NCI-H82 treated with DMSO at 0.1 percent for 48 hours (cell line): ENCODE results near the gene SLC7A4.
"Not testable (repeated sequence)": the region's sequence is repeated elsewhere in the genome, so short reads cannot be mapped to it uniquely, and the experiment has no call there.

Source experiments
- DNase-seq: peaks from one replicate; lab custom pipeline; 2025; ENCODE audit not compliant: unreplicated experiment; lab: John Stamatoyannopoulos, UW

Gene SLC7A4, protein sequence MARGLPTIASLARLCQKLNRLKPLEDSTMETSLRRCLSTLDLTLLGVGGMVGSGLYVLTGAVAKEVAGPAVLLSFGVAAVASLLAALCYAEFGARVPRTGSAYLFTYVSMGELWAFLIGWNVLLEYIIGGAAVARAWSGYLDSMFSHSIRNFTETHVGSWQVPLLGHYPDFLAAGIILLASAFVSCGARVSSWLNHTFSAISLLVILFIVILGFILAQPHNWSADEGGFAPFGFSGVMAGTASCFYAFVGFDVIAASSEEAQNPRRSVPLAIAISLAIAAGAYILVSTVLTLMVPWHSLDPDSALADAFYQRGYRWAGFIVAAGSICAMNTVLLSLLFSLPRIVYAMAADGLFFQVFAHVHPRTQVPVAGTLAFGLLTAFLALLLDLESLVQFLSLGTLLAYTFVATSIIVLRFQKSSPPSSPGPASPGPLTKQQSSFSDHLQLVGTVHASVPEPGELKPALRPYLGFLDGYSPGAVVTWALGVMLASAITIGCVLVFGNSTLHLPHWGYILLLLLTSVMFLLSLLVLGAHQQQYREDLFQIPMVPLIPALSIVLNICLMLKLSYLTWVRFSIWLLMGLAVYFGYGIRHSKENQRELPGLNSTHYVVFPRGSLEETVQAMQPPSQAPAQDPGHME

DNA sequence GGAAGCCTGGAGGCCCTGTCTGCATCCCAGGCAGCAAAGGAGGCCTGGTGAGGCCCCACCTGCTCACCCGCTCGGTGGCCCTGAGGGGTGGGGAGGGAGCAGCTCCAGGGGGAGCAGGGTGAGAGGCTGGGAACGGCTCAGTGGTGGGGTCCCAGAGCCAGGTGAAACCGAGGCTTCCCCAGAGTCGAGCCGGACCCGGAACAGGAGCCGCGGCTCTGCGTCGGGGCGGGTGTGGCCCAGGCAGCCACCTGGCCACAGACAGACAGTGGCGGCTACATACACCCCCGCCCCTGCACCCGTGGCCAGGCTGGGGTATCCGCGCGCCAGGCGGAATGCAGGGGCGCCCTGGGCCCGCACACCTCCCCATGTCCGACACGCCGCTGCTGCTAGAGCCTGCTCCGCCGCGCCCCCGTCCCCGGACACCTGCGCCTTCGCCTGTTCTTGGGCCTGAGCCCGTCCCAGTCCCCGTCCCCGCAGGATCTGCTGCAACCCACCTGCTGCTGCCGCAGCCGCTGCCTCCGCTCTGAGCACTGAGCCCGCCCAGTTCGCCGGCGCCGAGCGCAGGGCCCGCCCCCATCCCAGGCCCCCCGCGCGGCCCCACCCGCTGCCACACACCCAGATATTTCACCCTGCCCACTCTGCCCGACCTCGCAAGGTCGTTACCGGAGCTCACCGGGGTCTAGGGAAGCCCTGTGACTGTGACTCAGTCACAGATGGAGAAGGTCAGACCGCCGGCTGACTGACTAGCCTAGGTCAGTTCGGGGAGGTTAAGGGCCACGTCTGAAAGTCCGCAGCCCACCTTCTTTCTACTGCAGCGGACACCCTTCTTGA, at the start of gene SLC7A4:
TSS of gene SLC7A4 (minus strand) at position 525 of the 831 bp plus-strand sequence. CDS start 749 bp downstream, outside the sequence.
- no peak for DNase-seq

DNA sequence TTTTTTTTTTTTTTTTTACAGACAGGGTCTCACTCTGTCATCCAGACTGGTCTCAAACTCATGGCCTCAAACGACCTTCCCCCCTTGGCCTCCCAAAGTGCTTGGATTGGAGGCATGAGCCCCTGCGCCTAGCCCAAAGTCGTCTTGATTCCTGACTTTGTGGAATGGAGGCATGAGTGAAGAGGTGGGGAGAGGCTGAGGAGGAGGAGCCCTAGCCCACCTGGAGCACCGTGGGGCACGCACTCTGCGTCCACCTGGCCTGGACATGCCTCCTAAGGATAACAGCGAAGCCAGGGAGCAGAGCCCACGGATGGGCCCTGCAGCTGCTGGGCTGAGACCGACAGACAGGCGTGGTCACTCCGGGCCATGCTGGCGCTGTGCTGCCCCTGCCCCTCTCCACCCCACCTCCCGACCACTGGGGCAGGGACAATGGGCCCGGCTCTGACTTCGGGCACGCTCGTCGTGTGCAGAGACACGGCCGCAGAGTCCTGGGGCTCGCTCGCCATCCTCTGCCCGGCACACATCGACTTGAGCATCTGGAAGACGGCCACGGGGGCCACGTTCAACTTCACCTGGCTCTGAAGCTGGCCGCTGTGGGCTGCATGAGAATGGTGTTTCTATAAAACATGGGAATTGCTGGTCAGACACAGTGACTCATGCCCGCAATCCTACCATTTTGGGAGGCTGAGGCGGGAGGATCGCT, 48.2 kb upstream of the SLC7A4 start:
- no peak for DNase-seq

DNA sequence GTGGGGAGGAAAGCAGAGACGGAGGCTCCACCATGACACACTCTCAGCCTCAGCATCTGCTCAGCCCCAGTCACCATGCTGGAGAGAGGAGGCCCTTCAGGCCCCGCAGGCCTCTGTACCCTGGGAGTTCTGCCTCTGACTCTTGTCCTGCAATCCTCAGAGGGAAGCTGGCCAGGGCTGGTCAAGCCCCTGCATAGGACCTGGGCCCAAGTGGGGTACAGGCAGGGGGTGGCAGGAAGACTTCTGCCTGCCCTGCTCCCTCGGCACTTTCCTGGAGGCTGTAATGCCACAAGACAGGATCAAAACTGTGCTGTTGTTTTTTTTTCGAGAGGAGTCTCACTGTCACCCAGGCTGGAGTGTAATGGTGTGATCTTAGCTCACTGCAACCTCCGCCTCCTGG, 47.1 kb upstream of the SLC7A4 start:
- no peak for DNase-seq

DNA sequence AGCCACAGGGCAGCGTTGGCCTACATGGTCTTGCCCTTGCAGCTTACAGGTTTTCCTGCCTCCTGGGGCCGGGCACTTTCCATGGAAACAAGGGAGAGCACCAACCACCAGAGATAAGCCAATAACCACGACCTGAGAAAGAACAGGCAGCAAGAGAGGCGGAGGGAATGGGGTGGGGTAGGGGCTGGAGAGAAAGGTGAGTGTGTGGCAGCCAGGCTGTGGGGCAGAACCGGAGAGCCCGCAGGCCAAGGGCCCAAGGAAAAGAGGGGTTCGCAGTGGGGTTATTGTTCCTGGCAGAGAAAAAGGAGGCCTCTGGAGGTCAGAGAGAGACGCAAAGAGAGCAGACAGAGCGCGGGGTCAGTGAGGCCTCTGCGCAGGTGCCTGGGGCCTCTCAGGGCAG, 46.6 kb upstream of the SLC7A4 start:
- no peak for DNase-seq

DNA sequence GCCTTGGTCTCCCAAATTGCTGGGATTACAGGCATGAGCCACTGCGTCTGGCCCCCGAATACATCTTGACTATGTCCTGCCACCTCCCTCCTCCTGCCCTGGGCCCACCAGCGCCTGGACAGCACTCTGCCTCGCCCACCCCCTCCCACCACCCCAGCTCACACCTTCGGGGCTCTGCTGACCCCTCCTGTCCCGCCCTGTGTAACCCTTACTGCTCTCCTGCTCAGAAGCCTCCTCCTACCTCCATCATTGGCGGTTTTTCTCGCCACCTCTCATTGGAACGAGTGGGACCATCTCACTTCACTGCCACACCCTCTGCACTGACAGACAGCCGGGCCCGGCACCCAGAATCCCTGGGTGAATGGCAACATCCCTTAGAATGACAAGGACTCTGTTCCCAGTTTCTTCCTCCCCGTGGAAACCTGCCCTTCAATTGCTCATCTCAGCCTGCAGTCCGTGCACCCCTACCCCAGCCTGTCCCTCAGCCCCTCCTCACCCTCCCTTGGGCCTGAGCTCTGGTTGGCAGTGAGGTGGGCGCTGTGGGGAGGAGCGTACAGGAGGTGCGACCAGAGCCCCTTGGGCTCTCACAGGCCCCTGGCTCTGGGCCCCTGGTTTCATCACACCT, 45.6 kb upstream of the SLC7A4 start:
- no peak for DNase-seq

DNA sequence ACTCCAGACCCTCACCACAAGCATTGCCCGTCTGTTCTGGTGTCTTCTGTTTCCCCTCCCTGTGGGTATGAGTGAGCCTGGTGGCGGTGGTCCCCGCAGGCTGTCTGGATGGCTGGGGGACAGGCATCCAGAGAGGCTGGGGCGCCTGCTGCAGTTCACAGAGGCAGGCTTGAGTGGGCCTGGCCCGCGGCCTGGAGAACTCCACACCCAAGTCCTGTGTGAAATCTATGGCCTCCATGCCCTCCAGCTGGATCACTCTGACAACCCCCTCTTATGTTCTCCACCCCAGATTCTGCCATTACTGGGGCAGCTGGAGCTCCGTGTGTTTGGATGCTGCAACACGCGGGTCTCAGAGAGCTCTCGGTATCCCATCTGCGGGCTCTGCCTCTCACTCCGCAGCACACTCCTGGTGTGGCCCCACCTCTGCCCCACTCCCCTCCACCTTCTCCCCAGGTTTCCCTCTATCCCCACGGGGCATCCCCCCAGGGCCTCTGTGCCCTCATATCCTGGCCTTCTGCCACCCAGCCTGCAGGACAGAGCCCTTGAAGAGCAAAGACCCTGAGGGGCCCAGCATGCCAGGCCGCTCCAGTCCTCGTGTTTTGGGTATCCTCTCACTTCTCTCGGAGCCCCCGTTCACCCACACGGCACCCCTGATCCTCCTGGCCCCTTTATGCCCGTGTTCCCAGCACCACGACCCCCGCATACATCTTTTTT, 44.7 kb upstream of the SLC7A4 start:
- no peak for DNase-seq

DNA sequence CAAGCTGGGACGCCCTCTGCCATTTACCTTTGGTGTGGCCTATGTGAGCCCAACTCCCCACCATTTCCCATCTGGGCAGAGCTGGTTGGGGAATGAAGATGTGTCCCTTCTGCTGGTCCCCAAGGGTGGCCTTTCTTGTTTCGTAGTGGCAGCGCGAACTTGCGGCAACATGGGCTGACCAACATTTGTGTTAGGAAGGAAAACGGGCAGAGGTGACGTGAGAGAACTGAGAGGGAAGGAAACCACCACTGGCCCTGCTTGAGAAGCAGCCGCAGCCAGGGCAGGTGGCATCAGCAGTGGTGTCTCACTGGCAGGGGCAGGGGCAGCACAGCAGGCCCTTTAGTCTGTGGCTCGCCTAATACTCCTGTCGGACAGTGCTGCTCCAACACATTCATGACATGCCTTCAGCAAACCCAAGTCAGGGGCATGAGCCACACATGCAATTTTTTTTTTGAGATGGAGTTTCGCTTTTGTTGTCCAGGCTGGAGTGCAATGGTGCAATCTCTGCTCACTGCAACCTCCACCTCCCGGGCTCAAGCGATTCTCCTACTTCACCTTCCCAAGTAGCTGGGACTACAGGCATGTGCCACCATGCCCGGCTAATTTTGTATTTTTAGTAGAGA, 43.3 kb upstream of the SLC7A4 start:
- no peak for DNase-seq

DNA sequence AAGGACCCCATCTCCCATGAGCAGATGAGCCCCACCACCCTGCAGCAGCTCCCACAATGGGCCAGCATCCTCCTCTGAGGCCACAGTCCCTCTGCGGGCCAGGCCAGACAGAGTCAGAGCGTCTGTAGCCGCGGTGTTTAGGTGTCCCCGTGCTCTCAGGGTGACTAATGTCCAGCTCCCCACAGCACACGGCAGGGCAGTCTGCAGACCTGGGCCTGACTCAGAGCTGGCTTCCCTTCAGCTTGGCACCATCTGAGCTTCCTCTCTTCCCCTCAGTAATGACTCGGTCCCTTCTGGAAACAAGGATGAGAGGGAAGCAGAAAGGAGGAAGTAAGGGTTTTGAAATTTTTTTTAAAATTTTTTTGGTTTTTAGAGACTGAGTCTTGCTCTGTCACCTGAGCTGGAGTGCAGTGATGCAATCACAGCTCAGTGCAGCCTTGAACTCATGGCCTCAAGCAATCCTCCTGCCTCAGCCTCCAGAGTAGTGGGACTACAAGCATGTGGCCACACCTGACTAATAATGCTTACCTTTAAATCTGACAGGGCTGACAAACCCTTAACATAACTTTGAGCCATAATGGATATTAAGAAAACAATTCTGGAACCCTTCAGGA, 41.8 kb upstream of the SLC7A4 start:
- no peak for DNase-seq

DNA sequence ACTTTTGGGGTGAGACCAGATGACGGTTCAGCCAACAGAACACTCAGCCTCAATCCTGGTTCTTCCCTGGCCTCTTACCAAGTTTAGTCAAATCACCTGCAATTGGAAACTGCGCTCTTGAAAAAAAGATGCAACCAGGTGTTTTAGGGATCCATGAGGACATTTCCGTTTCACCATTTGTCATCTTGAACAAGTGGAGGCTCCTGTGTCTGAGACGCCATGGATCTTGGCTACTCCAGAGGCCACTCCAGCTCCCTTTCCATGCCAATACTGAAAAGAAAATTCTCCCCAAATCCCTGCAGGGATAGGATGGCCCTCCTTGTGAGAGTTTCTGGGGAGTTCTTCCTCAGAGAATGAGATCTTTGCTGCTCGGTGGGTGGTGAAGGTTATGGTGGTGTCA, 41.1 kb upstream of the SLC7A4 start:
- no peak for DNase-seq

DNA sequence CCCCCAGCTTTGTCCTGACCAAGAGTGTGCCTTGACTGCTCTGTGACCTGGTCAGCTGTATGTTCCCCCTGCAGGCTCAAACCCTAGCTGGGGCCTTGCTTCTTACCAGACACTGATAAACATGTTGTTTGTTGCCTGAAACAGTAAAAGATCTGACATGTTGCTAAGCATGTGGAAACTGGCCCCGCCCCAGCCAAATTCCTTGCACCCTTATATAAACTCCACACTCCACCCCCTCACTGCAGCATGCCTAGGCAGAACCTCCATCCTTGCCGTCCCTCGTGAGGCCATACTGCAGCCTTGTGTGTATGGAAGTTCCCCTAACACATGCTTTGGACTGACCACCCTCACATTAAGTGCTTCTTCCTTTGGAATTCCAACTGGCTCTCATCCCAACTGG, 40.7 kb upstream of the SLC7A4 start:
- no peak for DNase-seq

DNA sequence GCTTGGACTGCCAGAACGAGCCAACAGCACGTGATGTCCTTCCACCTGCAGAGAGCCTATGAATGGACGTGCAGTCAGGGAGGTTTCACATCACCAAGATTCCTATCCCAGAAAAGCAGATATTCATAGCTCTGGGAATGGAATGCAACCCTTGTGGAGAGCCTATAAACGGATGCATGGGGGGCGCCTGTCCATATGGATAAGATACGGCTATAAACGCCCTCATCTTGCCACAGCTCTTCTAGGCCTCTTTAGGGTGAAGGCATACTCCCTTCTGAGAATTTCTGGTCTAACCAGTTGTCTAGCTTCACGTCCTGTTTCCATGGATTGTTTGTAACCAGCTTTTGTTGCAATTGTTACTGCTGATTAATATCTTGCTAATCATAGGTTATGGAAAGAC, 39.4 kb upstream of the SLC7A4 start:
- DNase-seq, result not testable (repeated sequence)

DNA sequence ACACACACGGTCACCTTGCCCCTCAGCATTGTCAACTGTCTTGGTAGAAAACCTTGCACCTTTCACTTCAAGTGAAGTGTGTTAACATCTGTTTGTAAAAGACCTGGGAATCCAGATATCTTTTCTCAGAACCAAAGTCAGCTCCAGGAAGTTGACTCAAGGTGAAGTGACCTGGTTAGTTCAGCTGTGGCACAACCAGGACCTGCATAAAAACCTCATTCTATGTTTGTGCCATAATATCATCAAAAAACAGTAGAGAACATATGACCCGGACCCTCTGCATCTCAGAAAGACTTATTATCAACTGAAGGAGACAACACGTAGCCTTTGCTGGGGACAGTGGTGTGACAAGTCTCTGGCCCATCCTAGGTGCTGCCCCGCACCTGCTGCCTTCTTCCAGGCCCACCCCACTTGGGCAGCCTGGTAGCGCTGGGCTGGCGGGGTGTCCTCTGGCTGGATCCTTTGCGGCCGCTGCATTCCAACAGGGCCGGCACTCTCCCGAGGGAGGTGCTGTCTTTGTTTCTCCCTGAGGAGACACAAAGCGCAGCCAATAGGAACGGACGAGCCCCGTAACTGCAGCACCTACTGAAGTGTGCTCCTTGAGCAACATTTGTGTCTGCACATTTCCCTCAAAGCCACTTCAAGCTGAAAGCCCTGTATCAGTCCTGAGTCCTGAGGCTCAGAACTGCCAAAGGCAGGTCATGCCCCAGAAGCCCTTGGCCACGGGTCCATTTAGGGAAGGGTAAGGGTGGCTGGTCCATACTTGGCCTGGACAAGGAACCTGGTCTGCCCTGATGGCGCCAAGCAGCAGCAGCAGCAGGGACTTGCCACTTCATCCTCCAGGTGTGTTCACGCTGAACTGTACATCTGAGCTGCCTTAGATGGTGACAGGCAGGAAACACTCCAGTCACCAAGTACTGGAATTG, 38.6 kb upstream of the SLC7A4 start:
- DNase-seq, result no peak

DNA sequence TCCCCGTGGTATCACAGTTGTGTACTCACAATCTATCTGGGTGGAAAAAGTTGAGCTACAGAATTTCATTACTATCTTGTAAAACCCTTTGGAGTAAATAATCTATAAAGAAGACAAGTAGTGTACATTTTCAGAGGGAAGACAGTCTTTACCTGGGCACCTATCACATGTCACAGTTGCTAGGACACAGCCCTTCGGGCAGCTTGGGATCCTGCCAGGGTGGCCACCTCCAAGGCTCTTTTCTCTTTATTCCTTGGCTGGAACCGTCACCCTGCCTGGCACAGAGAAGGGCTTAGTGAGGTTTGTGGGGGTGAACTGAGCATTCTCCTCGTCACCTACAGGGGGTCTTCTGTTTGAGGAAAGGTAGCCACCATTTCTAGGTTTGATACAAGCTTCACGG, 37.0 kb upstream of the SLC7A4 start:
- no peak for DNase-seq

DNA sequence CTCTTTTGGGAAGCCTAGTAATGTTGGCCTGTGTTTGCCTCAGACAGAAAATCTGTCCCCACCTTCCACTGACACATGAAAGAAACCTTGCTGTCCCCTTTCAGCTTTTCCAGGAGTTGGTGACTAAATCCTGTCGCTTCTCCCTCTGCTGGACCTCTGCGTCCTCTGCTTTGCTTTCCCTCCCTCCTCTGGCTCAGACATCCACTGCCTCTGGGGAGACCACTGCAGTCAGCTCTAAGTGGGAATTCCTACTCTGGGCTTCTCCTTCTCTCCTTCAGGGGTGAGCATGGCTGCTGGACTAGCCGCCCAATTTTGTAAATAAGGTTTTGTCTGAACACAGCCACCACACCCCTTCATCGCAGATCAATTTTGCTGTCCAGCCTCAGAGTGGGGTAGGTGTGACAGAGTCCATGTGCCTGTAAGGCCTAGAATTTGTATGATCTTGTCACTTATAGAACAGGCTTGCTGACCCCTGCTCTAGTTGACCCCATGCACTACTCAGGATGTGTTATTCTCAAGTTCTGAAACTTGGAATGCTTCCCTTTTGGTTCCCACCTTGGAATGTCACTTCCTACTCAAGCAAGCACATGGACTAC, 36.4 kb upstream of the SLC7A4 start:
- no peak for DNase-seq

DNA sequence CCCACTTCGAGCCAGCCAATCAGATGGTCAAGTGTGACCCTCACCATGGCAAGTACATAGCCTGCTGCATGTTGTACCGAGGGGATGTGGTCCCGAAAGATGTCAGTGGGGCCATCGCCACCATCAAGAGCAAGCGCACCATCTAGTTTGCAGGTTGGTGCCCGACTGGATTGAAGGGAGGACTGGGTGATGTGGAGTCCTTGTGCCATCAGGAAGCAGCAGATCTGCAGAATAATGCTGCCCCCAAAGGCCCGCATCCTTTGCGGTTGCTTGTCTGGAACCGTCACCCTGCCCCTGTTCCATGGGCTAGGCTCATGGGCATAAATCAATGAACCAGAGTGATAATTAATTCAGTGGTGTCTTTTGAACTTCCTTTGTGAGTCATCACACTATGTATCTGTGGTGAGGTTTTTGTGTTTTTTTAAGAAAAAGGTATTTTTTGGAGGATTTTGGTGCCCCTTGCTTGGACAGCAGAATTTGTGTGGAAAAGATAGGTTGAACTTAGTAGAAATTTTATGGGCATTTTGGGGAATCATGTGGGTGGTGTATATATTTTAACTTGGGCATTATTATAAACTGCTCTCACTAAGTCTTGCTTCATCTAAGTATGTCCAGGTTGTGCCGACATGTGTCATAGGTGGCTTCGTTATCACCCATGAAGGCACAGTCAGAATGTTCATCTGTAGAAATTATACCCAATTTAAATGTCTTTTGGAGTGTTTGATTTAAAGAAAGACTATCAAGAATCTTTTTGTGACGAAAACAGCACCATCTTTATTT, 35.7 kb upstream of the SLC7A4 start:
- DNase-seq, result no peak

DNA sequence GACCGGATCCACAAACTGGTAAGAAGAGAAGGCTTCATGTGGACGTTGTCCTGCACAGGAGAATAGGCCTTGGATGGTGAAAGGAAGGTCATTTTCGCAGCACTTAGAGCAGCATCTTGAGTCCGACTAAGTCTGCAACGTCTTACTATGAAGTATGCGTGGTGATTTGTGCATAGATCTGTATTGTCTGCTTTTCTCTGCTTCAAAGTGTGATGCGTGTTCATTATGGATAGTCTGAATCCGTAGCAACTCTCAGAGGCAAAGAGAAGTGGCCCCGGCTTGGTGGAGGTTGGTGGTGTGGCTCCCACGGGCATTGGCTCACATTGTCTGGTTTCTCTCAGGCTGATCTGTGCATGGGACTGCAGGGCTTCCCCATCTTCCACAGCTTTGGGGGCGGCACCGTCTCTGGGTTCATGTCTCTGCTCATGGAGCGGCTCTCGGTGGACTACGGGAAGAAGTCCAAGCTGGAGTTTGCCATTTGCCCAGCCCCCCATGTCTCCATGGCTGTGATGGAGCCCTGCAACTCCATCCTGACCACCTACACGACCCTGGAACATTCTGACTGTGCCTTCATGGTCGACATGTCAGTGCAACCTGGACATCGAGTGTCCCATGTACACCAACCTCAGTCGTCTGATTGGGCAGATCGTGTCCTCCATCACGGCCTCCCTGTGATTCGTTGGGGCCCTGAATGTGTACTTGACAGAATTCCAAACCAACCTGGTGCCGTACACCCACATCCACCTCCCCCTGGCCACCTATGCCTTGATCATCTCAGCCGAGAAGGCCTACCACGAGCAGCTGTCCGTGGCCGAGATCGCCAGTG, 34.9 kb upstream of the SLC7A4 start:
- no peak for DNase-seq
